ENCODE data around the gene GABRP. TPM values are rescaled to one million over a fixed set of nuclear protein-coding genes. Genes with fewer than 3 reads are reported as not detected.
"Not testable (repeated sequence)": the region's sequence is repeated elsewhere in the genome, so short reads cannot be mapped to it uniquely, and the experiment has no call there.

The GABRP gene
- total RNA-seq, 2 donors from 2014 or later, result 4.8 to 5.5 TPM

- Histone ChIP-seq H3K4me3 (no peak overlapping the region), H3K4me1 (replicated peaks) (no peaks in the 10 kb centered on the region), H3K9me3 (no peaks in the 10 kb centered on the region), H3K27ac (no peak overlapping the region), H3K36me3 (no peaks in the 10 kb centered on the region), H3K27me3 (replicated peaks; ENCODE audit: insufficient read depth) (no peaks in the 10 kb centered on the region)
- TF ChIP-seq POLR2AphosphoS5 (IDR thresholded peaks at IDR 0.05) (no peak), POLR2A (IDR thresholded peaks at IDR 0.05) (no peak), CTCF (IDR thresholded peaks at IDR 0.05) (no peak)
- DNase-seq (ENCODE audit: low spot score), result no peak
- intact Hi-C loops (cut with DNase I), result no loop called here
- 67% methylated on average over 9 of the region's 9 CpGs for whole genome bisulfite sequencing
These were observed 23.4 kb upstream of the GABRP start for GRCh38 chr5:170760113-170760512.

GRCh38 chr5:170761048-170761707 lies 22.3 kb upstream of the GABRP start:
- intact Hi-C loops (cut with DNase I), result no loop called here
- Histone ChIP-seq H3K36me3 (no peaks in the 10 kb centered on the region), H3K4me1 (replicated peaks) (no peaks in the 10 kb centered on the region), H3K27me3 (replicated peaks; ENCODE audit: insufficient read depth) (no peaks in the 10 kb centered on the region), H3K27ac (no peak overlapping the region), H3K9me3 (no peaks in the 10 kb centered on the region), H3K4me3 (no peak overlapping the region)
- no peak for DNase-seq (ENCODE audit: low spot score)
- WGBS, result 92% methylated on average over 7 of the region's 7 CpGs
- no peak for TF ChIP-seq POLR2A (IDR thresholded peaks at IDR 0.05)
- no peak for TF ChIP-seq POLR2AphosphoS5 (IDR thresholded peaks at IDR 0.05)
- TF ChIP-seq CTCF (IDR thresholded peaks at IDR 0.05), result no peak

- Histone ChIP-seq H3K27me3 (replicated peaks; ENCODE audit: insufficient read depth) (no peaks in the 10 kb centered on the region), H3K9me3 (no peaks in the 10 kb centered on the region), H3K4me3 (no peak overlapping the region), H3K27ac (no peak overlapping the region), H3K36me3 (no peaks in the 10 kb centered on the region), H3K4me1 (replicated peaks) (no peaks in the 10 kb centered on the region)
- no peak for TF ChIP-seq POLR2AphosphoS5 (IDR thresholded peaks at IDR 0.05)
- TF ChIP-seq POLR2A (IDR thresholded peaks at IDR 0.05), result no peak
- no peak for TF ChIP-seq CTCF (IDR thresholded peaks at IDR 0.05)
- no peak for DNase-seq (ENCODE audit: low spot score)
- WGBS, result 71% methylated on average over 6 of the region's 6 CpGs
- intact Hi-C loops (cut with DNase I), result no loop called here
These were observed 21.8 kb upstream of the GABRP start for GRCh38 chr5:170761708-170762066.

- H3K27ac ChIP-seq; H3K4me1 ChIP-seq (replicated peaks); intact Hi-C loops (cut with DNase I); H3K36me3 ChIP-seq; H3K4me3 ChIP-seq; H3K9me3 ChIP-seq; H3K27me3 ChIP-seq (replicated peaks; ENCODE audit: insufficient read depth); DNase-seq (ENCODE audit: low spot score): not testable (repeated sequence)
- 95% methylated on average over 9 of the region's 9 CpGs for WGBS
These were observed 21.2 kb upstream of the GABRP start for GRCh38 chr5:170762298-170762697.

- H3K4me1 ChIP-seq (replicated peaks); H3K36me3 ChIP-seq; H3K9me3 ChIP-seq; H3K4me3 ChIP-seq; H3K27me3 ChIP-seq (replicated peaks; ENCODE audit: insufficient read depth); DNase-seq (ENCODE audit: low spot score); intact Hi-C loops (cut with DNase I); H3K27ac ChIP-seq: not testable (repeated sequence)
- 80% methylated on average over 9 of the region's 9 CpGs for WGBS
These were observed 17.7 kb upstream of the GABRP start for GRCh38 chr5:170765868-170766267.

GRCh38 chr5:170769246-170769645 lies 14.3 kb upstream of the GABRP start:
- no peak overlapping the region for H3K4me3 ChIP-seq
- intact Hi-C loops (cut with DNase I), result no loop called here
- no peaks in the 10 kb centered on the region for H3K9me3 ChIP-seq
- H3K4me1 ChIP-seq (replicated peaks), result no peaks in the 10 kb centered on the region
- H3K27ac ChIP-seq, result no peak overlapping the region
- H3K36me3 ChIP-seq, result no peaks in the 10 kb centered on the region
- WGBS, result 42% methylated on average over 6 of the region's 6 CpGs
- no peak for DNase-seq (ENCODE audit: low spot score)
- H3K27me3 ChIP-seq (replicated peaks; ENCODE audit: insufficient read depth), result no peaks in the 10 kb centered on the region
- TF ChIP-seq POLR2AphosphoS5 (IDR thresholded peaks at IDR 0.05), result no peak
- TF ChIP-seq CTCF (IDR thresholded peaks at IDR 0.05), result no peak
- no peak for TF ChIP-seq POLR2A (IDR thresholded peaks at IDR 0.05)

Measured in prostate gland (tissue), 2 donors.